HG03460 (cell line): Measurements from ENCODE around the gene APLP1.
"Not testable (repeated sequence)": the region's sequence is repeated elsewhere in the genome, so short reads cannot be mapped to it uniquely, and the experiment has no call there.

Experiments
- ATAC-seq: cut with Tn5 transposase; IDR thresholded peaks from one replicate; pipeline ENCODE4 v1.9.1; 2021; ENCODE audit not compliant: unreplicated experiment

Gene APLP1

GRCh38 chr19:35882114-35882832 is 13.9 kb downstream of the APLP1 start:
- no peak for ATAC-seq

DNA sequence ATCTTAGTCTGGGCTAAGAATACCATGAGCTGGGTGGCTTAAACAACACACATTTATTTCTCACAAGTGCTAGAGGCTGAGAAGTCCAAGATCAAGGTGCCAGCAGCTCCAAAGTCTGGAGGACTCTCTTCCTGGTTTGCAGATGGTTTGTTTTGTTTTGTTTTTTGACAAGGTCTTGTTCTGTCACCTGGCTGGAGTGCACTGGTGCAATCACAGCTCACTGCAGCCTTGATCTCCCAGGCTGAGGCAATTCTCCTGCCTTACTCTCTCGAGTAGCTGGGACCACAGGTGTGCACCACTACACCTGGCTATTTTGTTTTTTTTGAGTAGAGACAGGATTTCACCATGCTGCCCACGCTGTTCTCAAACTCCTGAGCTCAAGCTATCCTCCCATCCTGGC is 15.5 kb downstream of the APLP1 start:
- ATAC-seq = no peak

DNA sequence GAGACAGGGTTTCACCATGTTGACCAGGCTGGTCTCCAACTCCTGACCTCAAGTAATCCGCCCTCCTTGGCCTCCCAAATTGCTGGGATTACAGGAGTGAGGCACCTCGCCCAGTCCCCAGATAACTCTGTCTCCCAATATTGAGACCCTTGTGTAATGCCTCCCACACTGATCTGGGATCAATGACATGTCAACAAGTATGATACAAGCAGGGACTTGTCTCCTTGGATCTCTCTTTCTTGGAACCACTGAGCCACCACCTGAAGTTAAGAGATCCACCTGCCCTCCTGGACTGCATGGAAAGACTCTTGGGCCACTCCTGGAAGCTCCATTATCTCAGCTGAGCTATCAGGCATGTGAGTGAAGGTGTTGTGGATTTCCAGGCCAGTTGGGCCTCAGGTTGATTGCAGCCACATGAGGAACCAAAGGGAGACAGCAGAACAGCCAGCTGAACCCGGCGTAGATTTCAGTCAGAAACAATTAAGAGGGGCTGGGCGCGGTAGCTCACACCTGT is 16.9 kb downstream of the APLP1 start:
- ATAC-seq = no peak

GRCh38 chr19:35885904-35886303 is 17.5 kb downstream of the APLP1 start:
- ATAC-seq = no peak

GRCh38 chr19:35887197-35887596 is 18.8 kb downstream of the APLP1 start:
- ATAC-seq = no peak

- ATAC-seq = no peak
Measured at GRCh38 chr19:35888398-35888797, 20.0 kb downstream of the APLP1 start.

- ATAC-seq = no peak
Measured at GRCh38 chr19:35889370-35890112, 21.2 kb downstream of the APLP1 start.

- ATAC-seq = no peak
Measured at GRCh38 chr19:35890113-35890650, 21.8 kb downstream of the APLP1 start.

GRCh38 chr19:35891819-35892218 is 23.4 kb downstream of the APLP1 start:
- not testable (repeated sequence) for ATAC-seq

- no peak for ATAC-seq
Measured at GRCh38 chr19:35894342-35894741, 26.0 kb downstream of the APLP1 start.

DNA sequence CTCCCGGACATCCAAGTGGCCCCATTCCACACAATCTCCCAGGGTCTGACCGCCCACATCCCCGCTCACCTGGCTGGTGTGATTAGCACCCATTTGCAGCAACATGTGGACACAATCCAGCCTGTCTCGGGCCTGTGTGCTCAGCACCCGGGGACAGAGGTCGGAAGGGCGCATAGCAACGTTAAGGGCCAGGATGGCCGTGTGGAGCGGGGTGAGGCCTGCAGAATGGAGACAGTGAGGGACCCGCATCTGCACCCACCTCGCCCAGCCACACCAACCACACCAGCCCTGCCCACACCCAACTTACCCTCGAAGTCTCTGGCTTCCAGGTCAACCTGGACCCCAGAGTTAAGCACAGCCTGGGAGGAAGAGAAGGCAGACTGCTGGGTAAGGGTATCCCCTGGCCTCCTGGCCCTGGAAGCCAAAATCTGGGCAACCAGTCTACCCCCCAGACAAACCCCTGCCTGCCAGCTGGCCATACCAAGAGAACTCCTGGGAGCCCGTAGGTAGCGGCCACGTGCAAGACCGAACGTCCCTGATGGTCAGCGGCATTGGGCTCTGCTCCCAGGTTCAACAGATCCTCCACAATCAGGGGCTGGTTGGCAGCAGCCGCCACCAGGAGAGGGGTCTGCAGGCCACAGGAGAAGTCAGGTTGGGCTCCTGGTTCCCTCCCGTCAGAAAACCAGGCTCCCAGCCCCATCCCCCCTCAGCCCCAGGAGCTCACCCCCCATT is 27.7 kb downstream of the APLP1 start:
- no peak for ATAC-seq

DNA sequence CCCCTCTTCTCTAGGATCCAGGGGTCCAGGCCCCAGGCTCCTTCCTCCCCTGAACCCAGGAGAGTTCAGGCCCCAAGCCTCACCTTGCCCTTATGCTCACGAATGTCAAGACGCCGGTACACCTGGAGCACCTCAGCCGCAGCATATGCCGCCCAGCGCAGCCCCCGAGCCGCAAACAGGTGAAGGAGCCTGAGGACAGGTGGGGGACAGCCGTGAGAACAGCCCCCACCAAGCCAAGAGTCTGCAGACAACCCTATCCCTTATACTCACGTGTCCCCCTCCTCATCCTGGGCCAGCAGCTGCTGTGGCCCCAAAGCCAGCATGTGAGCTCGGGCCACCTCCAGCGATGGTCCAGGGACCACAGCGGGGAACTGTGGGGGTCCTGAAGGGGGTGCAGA is 28.3 kb downstream of the APLP1 start:
- ATAC-seq = no peak

DNA sequence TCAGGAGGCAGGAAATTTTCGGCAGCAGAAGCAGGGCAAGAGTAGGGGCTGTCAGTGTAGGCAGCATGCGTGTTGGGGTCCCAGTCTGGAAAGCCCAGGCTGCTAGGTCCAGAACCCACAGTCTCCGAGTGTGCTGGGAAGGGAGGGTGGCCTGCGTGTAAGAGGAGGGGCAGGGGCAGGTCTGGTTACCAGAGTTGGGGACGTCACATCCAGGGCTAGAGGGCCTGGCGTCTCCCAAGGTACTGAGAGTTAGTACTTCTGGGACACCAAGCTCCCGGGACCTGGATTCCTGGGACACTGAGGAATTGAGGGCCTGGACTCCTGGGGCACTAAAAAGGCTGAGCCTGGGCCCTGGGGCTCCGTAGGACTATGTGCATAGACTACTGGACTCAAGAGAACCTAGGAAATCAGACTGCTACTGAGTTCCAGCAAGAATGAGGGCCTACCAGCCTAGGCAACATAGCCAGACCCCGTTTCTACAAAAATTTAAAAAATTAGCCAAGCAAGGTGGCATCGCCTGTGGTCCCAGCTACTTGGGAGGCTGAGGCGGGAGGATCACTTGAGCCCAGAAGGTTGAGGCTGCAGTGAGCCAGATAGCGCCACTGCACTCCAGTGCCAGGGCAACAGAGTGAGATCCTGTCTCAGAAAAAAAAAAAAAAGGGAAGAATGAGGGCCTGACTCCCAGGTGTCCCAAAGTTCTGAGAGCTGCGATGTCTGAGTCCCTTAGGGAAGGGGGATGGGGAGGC is 29.5 kb downstream of the APLP1 start:
- no peak for ATAC-seq

DNA sequence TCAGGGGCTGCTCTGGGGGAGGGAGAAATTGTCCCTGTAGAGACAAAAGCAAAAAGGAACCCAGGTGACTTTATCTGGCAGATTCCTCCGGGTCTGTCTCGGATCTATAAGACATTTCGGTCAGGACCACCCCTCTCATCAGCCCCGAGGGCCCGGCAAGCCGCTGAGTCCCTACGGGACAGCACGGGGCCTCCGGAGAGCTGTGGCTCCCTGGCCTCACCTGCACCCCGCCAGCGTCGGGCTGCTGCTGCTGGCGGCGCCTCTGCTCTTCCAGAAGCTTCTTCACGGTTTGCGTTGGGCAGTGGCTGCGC is 30.1 kb downstream of the APLP1 start:
- ATAC-seq = no peak

GRCh38 chr19:35899547-35900214 is 31.3 kb downstream of the APLP1 start:
- ATAC-seq = peak; percentile 39

GRCh38 chr19:35901055-35901644 is 32.8 kb downstream of the APLP1 start:
- ATAC-seq = no peak

DNA sequence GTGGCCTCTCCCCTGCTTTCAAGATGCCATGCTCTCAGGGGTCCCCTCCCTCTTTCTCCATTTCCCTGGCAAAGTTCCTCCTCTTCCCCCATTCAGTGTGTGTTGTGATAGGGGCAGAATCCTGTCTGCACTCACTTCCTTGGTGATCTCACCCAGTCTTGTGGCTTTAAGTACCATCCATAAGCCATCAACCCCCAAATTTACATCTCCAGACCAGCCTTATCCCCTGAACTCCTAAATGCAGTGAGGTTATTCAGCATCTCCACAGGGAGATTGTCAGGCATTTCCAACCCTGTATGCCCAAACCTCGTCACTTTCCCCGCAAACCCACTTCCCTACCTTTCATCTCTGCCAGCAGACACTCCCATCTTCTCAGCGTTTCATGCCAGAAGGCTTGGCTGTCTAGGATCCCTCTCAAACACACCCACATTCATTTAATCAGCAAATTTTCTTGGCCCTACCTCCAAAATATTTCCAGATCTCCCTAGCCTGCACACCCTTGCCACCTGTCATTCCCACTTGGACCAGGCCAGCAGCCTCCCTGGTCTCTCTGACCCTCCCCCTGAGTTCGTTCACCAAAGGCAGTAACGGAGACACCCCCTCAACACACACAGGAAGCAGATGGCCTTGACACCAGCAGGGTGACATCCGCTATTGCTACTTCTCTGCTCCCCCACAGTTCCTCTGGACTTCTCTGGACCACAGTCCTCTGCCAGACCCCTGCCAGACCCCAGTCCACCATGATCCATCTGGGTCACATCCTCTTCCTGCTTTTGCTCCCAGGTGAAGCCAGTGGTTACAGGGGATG is 33.7 kb downstream of the APLP1 start, which contains the start of gene HCST:
TSS of gene HCST (plus strand) at position 676 of the 808 bp plus-strand sequence. CDS start at position 741, 65 bp downstream.
- no peak for ATAC-seq

GRCh38 chr19:35902870-35903475 is 34.6 kb downstream of the APLP1 start:
- no peak for ATAC-seq
